B cell (primary cell): ENCODE data around the gene MTHFD1L.

ENCODE experiments used
- CTCF ChIP-seq: fragments of 200-600 bp; IDR thresholded peaks from one replicate; pipeline ENCODE4 v1.8.0; 2022; ENCODE audit warnings: antibody characterized with exemption, mild to moderate bottlenecking
- EZH2 ChIP-seq: IDR thresholded peaks from 2 replicates; pipeline ENCODE4 v1.6.1; 2012; ENCODE audit warnings: borderline replicate concordance, low read depth, mild to moderate bottlenecking, moderate library complexity, low read length; ENCODE audit not compliant: insufficient read depth, poor library complexity, severe bottlenecking

- TF ChIP-seq CTCF (no peak), EZH2 (no peak)
These were observed 50.4 kb downstream of the MTHFD1L start for GRCh38 chr6:150915880-150916265.
